T-cell (primary cell): ENCODE results near the gene RNASET2. TPM values are rescaled to one million over a fixed set of nuclear protein-coding genes. Genes with fewer than 3 reads are reported as not detected.

Experiments
- ATAC-seq, 4 experiments: fragments of 200-7000 bp in 3 of 4; fragments of 150-1000 bp in 1 of 4; cut with Tn5 transposase; replicated peaks in 1 of 4; 1 replicate in 3 of 4; 2 replicates in 1 of 4; pipeline ENCODE4 v1.10.0; 2021; ENCODE audit warnings: moderate library complexity in 3 of 4, mild to moderate bottlenecking in 2 of 4, moderate number of reproducible peaks in 1 of 4
- CTCF ChIA-PET, 2 donors: fragments of 300-600 bp; sonication (Branson Sonifier 250); formaldehyde crosslinking; loops; one replicate each; lab custom pipeline; 2022; ENCODE audit warnings: antibody characterized with exemption in 2 of 2; lab: Charles Lee
- POLR2A ChIA-PET, 2 donors: fragments of 300-600 bp; sonication (Branson Sonifier 250); formaldehyde crosslinking; loops; one replicate each; lab custom pipeline; 2022; ENCODE audit warnings: antibody characterized with exemption in 2 of 2; lab: Charles Lee
- DNase-seq, 35 experiments: peaks; one replicate each; pipeline versions ENCODE4 v3.0.0 to v3.0.0-alpha.2; 2013 to 2023
- H3K27ac ChIP-seq: one replicate; pipeline ENCODE4 v1.5.1; 2013; ENCODE audit warnings: low read length
- H3K27me3 ChIP-seq, 2 experiments: replicated peaks in 1 of 2; 1 replicate in 1 of 2; 2 replicates in 1 of 2; pipeline versions ENCODE4 v1.6.1 to v1.7.0; 2013; ENCODE audit warnings: low read length in 1 of 2, mixed read lengths in 1 of 2; ENCODE audit not compliant: control insufficient read depth in 2 of 2, insufficient read depth in 2 of 2; ENCODE audit errors: extremely low read depth in 1 of 2
- H3K36me3 ChIP-seq, 2 donors: 1 replicate in 1 of 2; 2 replicates in 1 of 2; pipeline versions ENCODE4 v1.6.1 to v1.7.0; 2013; ENCODE audit warnings: low read length in 1 of 2; ENCODE audit not compliant: control insufficient read depth in 2 of 2, insufficient read depth in 1 of 2; ENCODE audit errors: extremely low read depth in 1 of 2
- H3K4me1 ChIP-seq, 2 experiments: 1 replicate in 1 of 2; 2 replicates in 1 of 2; pipeline versions ENCODE4 v1.6.1 to v1.7.0; 2013; ENCODE audit warnings: low read length in 2 of 2, mixed read lengths in 1 of 2; ENCODE audit not compliant: insufficient read depth in 2 of 2, control insufficient read depth in 1 of 2; ENCODE audit errors: extremely low read depth in 1 of 2
- H3K4me3 ChIP-seq, 2 donors: 1 replicate in 1 of 2; 2 replicates in 1 of 2; pipeline versions ENCODE4 v1.5.1 to v1.7.0; 2013; ENCODE audit warnings: mild to moderate bottlenecking in 2 of 2, low read length in 1 of 2, moderate library complexity in 1 of 2; ENCODE audit not compliant: control insufficient read depth in 1 of 2; ENCODE audit errors: extremely low read depth in 1 of 2
- H3K9me3 ChIP-seq: 2 replicates; pipeline ENCODE4 v1.7.0; 2013
- H3K27ac Mint-ChIP-seq, 2 donors: one replicate each; pipeline ENCODE4 v1.8.0; 2020 to 2021; ENCODE audit warnings: mild to moderate bottlenecking in 2 of 2, mixed read lengths in 2 of 2
- H3K27me3 Mint-ChIP-seq, 2 donors: one replicate each; pipeline ENCODE4 v1.8.0; 2021 to 2022; ENCODE audit warnings: mixed read lengths in 2 of 2
- H3K36me3 Mint-ChIP-seq: one replicate; pipeline ENCODE4 v1.8.0; 2021; ENCODE audit warnings: mixed read lengths
- H3K4me1 Mint-ChIP-seq, 3 donors: one replicate each; pipeline ENCODE4 v1.8.0; 2020 to 2022; ENCODE audit warnings: mixed read lengths in 3 of 3, mild to moderate bottlenecking in 1 of 3
- H3K4me3 Mint-ChIP-seq, 3 donors: one replicate each; pipeline ENCODE4 v1.8.0; 2020 to 2022; ENCODE audit warnings: mild to moderate bottlenecking in 3 of 3, mixed read lengths in 3 of 3, moderate library complexity in 3 of 3
- H3K9me3 Mint-ChIP-seq, 3 donors: one replicate each; pipeline ENCODE4 v1.8.0; 2020 to 2022; ENCODE audit warnings: mixed read lengths in 3 of 3
- WGBS: methylation state at CpG from one replicate; pipeline ENCODE4 v1.1.5; 2013; ENCODE audit warnings: missing lambda C conversion rate; ENCODE audit not compliant: insufficient coverage; 5-methylcytosine and 5-hydroxymethylcytosine counted together
- total RNA-seq, 35 experiments: library from RNA in 6 of 35; stranded (reverse) in 6 of 35; fragments of 120-200 nt in 1 of 35; gene quantifications; one replicate each; pipeline versions ENCODE4 v1.2.1 to v1.2.4 and lab custom pipeline; 2013 to 2026

RNASET2 gene
- total RNA-seq, 5 donors from 2014 or later (not counting 1 experiment from before 2014, with no cell fraction given), result 121 to 275 (median 252) TPM

GRCh38 chr6:166929542-166930189 is 26.7 kb downstream of the RNASET2 start:
- no peaks in the 10 kb centered on the region for H3K9me3 Mint-ChIP-seq
- peaks cover 67% of the 10 kb centered on the region for H3K36me3 Mint-ChIP-seq
- Histone ChIP-seq H3K27ac (no peak overlapping the region), H3K4me3 (no peak overlapping the region), H3K9me3 (no peaks in the 10 kb centered on the region), H3K36me3 (peaks cover 28 to 61% of the 10 kb centered on the region in 2 donors), H3K27me3 (no peaks in the 10 kb centered on the region), H3K4me1 (peaks cover 0 to 13% of the 10 kb centered on the region in 2 experiments)
- H3K27me3 Mint-ChIP-seq, result no peaks in the 10 kb centered on the region
- peak overlapping the region; percentile 60 to 69 for H3K27ac Mint-ChIP-seq
- peak in 1 of 4 experiments; percentile 38 for ATAC-seq
- no peak overlapping the region for H3K4me3 Mint-ChIP-seq
- DNase-seq, result no peak
- peaks cover 15 to 45% (median 41%) of the 10 kb centered on the region in 3 donors for H3K4me1 Mint-ChIP-seq
- 61% methylated on average over 7 of the region's 9 CpGs for WGBS
- ChIA-PET POLR2A (interaction anchor here (0.6 to 0.8 kb wide), 2 partner anchors 28 to 151 kb away, joined by 4 to 7 read pairs; no protein-coding TSS in a partner anchor), CTCF (no interaction called here)

- H3K9me3 ChIP-seq, result no peaks in the 10 kb centered on the region
- H3K4me1 ChIP-seq, result peaks cover 0 to 13% of the 10 kb centered on the region in 2 experiments
- no peaks in the 10 kb centered on the region for H3K9me3 Mint-ChIP-seq
- H3K27me3 ChIP-seq, result no peaks in the 10 kb centered on the region
- DNase-seq (no peak), ATAC-seq (no peak)
- H3K4me3 ChIP-seq, result no peak overlapping the region
- no peaks in the 10 kb centered on the region for H3K27me3 Mint-ChIP-seq
- peaks cover 28 to 54% of the 10 kb centered on the region in 2 donors for H3K36me3 ChIP-seq
- peaks cover 15 to 42% (median 40%) of the 10 kb centered on the region in 3 donors for H3K4me1 Mint-ChIP-seq
- WGBS, result 90% methylated on average over 11 of the region's 21 CpGs
- no peak overlapping the region for H3K27ac ChIP-seq
- peaks cover 65% of the 10 kb centered on the region for H3K36me3 Mint-ChIP-seq
- POLR2A ChIA-PET, result interaction anchor here (0.6 to 0.8 kb wide), 2 partner anchors 29 to 151 kb away, joined by 4 to 7 read pairs; no protein-coding TSS in a partner anchor
- H3K27ac Mint-ChIP-seq, result peak overlapping the region; percentile 55 to 60
- no peak overlapping the region for H3K4me3 Mint-ChIP-seq
- CTCF ChIA-PET, result interaction anchor here in 1 of 2 donors (0.7 kb wide), 1 partner anchor 167 kb away, joined by 3 read pairs; no protein-coding TSS in a partner anchor
Measured at GRCh38 chr6:166928644-166929541, 27.5 kb downstream of the RNASET2 start.

GRCh38 chr6:166927935-166928643 is 28.3 kb downstream of the RNASET2 start:
- ATAC-seq, result no peak
- 100% methylated on average over 1 of the region's 13 CpGs for WGBS
- Mint-ChIP-seq H3K9me3 (no peaks in the 10 kb centered on the region), H3K27me3 (no peaks in the 10 kb centered on the region), H3K4me1 (peaks cover 15 to 37% (median 35%) of the 10 kb centered on the region in 3 donors), H3K4me3 (no peak overlapping the region), H3K36me3 (peaks cover 61% of the 10 kb centered on the region), H3K27ac (no peak overlapping the region)
- Histone ChIP-seq H3K27me3 (no peaks in the 10 kb centered on the region), H3K4me1 (peaks cover 0 to 13% of the 10 kb centered on the region in 2 experiments), H3K36me3 (peaks cover 28 to 50% of the 10 kb centered on the region in 2 donors), H3K4me3 (no peak overlapping the region), H3K9me3 (no peaks in the 10 kb centered on the region), H3K27ac (no peak overlapping the region)
- ChIA-PET CTCF (interaction anchor here in 1 of 2 donors (0.6 to 1.0 kb wide), 2 partner anchors 30 to 62 kb away, joined by 4 read pairs; no protein-coding TSS in a partner anchor), POLR2A (interaction anchor here in 1 of 2 donors (0.7 kb wide), 1 partner anchor 26 kb away, joined by 8 read pairs; no protein-coding TSS in a partner anchor)
- no peak for DNase-seq

- H3K4me1 ChIP-seq, result peaks cover 0 to 12% of the 10 kb centered on the region in 2 experiments
- WGBS, result 92% methylated on average over 6 of the region's 12 CpGs
- H3K27me3 ChIP-seq, result no peaks in the 10 kb centered on the region
- POLR2A ChIA-PET, result interaction anchor here in 1 of 2 donors (0.7 kb wide), 1 partner anchor 27 kb away, joined by 8 read pairs; no protein-coding TSS in a partner anchor
- Mint-ChIP-seq H3K9me3 (no peaks in the 10 kb centered on the region), H3K4me1 (peaks cover 15 to 31% (median 28%) of the 10 kb centered on the region in 3 donors), H3K4me3 (no peak overlapping the region), H3K27ac (no peak overlapping the region), H3K27me3 (no peaks in the 10 kb centered on the region), H3K36me3 (peaks cover 59% of the 10 kb centered on the region)
- no peak for ATAC-seq
- no peak for DNase-seq
- peaks cover 28 to 43% of the 10 kb centered on the region in 2 donors for H3K36me3 ChIP-seq
- no peak overlapping the region for H3K27ac ChIP-seq
- no peak overlapping the region for H3K4me3 ChIP-seq
- CTCF ChIA-PET, result interaction anchor here (0.6 to 1.0 kb wide), 4 partner anchors 9 to 211 kb away, joined by 3 to 5 read pairs (median 4); no protein-coding TSS in a partner anchor
- H3K9me3 ChIP-seq, result no peaks in the 10 kb centered on the region
Measured at GRCh38 chr6:166927240-166927934, 29.0 kb downstream of the RNASET2 start.

GRCh38 chr6:166926748-166927147 is 29.6 kb downstream of the RNASET2 start:
- Histone ChIP-seq H3K9me3 (no peaks in the 10 kb centered on the region), H3K4me3 (no peak overlapping the region), H3K27ac (no peak overlapping the region), H3K27me3 (no peaks in the 10 kb centered on the region), H3K4me1 (peaks cover 0 to 6% of the 10 kb centered on the region in 2 experiments), H3K36me3 (peaks cover 28 to 42% of the 10 kb centered on the region in 2 donors)
- H3K4me3 Mint-ChIP-seq, result no peak overlapping the region
- 94% methylated on average over 11 of the region's 12 CpGs for WGBS
- H3K27me3 Mint-ChIP-seq, result no peaks in the 10 kb centered on the region
- ChIA-PET POLR2A (interaction anchor here in 1 of 2 donors (0.7 kb wide), 1 partner anchor 195 kb away, joined by 6 read pairs; no protein-coding TSS in a partner anchor), CTCF (no interaction called here)
- no peak for ATAC-seq
- H3K4me1 Mint-ChIP-seq, result peaks cover 11 to 25% (median 23%) of the 10 kb centered on the region in 3 donors
- peaks cover 61% of the 10 kb centered on the region for H3K36me3 Mint-ChIP-seq
- H3K9me3 Mint-ChIP-seq, result no peaks in the 10 kb centered on the region
- H3K27ac Mint-ChIP-seq, result no peak overlapping the region
- DNase-seq, result no peak
